SH-SY5Y (cell line): ENCODE results near the gene CDC20.

Experiments
- GATA2 ChIP-seq: IDR thresholded peaks from 2 replicates; pipeline ENCODE4 v1.6.1; 2011; ENCODE audit warnings: mild to moderate bottlenecking, low read depth, low read length
- GATA3 ChIP-seq: IDR thresholded peaks from 2 replicates; pipeline ENCODE4 v1.6.1; 2011; ENCODE audit warnings: low read depth, mild to moderate bottlenecking, low read length, moderate library complexity

- TF ChIP-seq GATA2 (no peak), GATA3 (no peak)
These were observed at the start of gene CDC20 for GRCh38 chr1:43358746-43359693.
